GM23338 (cell line): ENCODE results near the gene MAP4K4. TPM values are rescaled to one million over a fixed set of nuclear protein-coding genes. Genes with fewer than 3 reads are reported as not detected.

Source experiments
- ATAC-seq: fragments of 200-7000 bp; cut with Tn5 transposase; 3 replicates; pipeline ENCODE4 v1.9.1; 2020
- DNase-seq: peaks from one replicate; pipeline ENCODE4 v3.0.0-alpha.2; 2015; ENCODE audit warnings: low spot score
- H2AFZ ChIP-seq: fragments of 200-600 bp; sonication (generic); 2 replicates; pipeline ENCODE4 v1.8.0; 2016; ENCODE audit warnings: antibody characterized with exemption, mild to moderate bottlenecking, moderate library complexity
- H3F3A ChIP-seq: fragments of 200-600 bp; sonication (generic); replicated peaks from 2 replicates; pipeline ENCODE4 v1.8.0; 2017; ENCODE audit warnings: antibody characterized with exemption, mixed run types, low read depth
- H3K27ac ChIP-seq: fragments of 200-600 bp; sonication (generic); 2 replicates; pipeline ENCODE4 v1.6.1; 2016; ENCODE audit warnings: low read depth
- H3K27me3 ChIP-seq: fragments of 200-600 bp; sonication (generic); 2 replicates; pipeline ENCODE4 v1.8.0; 2016; ENCODE audit warnings: mild to moderate bottlenecking, mixed run types, moderate library complexity; ENCODE audit not compliant: insufficient read depth
- H3K36me3 ChIP-seq: fragments of 200-600 bp; sonication (generic); 2 replicates; pipeline ENCODE4 v1.8.0; 2016; ENCODE audit warnings: mild to moderate bottlenecking; ENCODE audit not compliant: insufficient read depth
- H3K4me1 ChIP-seq: fragments of 200-600 bp; sonication (generic); 2 replicates; pipeline ENCODE4 v1.8.0; 2016; ENCODE audit warnings: mild to moderate bottlenecking, moderate library complexity; ENCODE audit not compliant: insufficient read depth
- H3K4me2 ChIP-seq: fragments of 200-600 bp; sonication (generic); 2 replicates; pipeline ENCODE4 v1.7.1; 2017; ENCODE audit warnings: mixed run types
- H3K4me3 ChIP-seq: fragments of 200-600 bp; sonication (generic); 2 replicates; pipeline ENCODE4 v1.6.1; 2016; ENCODE audit warnings: mixed run types
- H3K79me2 ChIP-seq: fragments of 200-600 bp; sonication (generic); replicated peaks from 2 replicates; pipeline ENCODE4 v1.8.0; 2017; ENCODE audit warnings: mild to moderate bottlenecking; ENCODE audit not compliant: insufficient read depth
- H3K9me2 ChIP-seq: fragments of 200-600 bp; sonication (generic); 2 replicates; pipeline ENCODE4 v1.8.0; 2017; ENCODE audit not compliant: insufficient read depth
- H4K20me1 ChIP-seq: fragments of 200-600 bp; sonication (generic); replicated peaks from 2 replicates; pipeline ENCODE4 v1.8.0; 2017; ENCODE audit warnings: mild to moderate bottlenecking; ENCODE audit not compliant: insufficient read depth
- H3K27ac Mint-ChIP-seq: 2 replicates; pipeline ENCODE4 v1.8.0; 2020; ENCODE audit warnings: inconsistent platforms, mild to moderate bottlenecking, moderate library complexity, mixed read lengths
- H3K27me3 Mint-ChIP-seq: 3 replicates; pipeline ENCODE4 v1.8.0; 2022; ENCODE audit warnings: low read depth, mild to moderate bottlenecking, moderate library complexity, mixed read lengths, inconsistent platforms; ENCODE audit not compliant: insufficient read depth, poor library complexity
- H3K36me3 Mint-ChIP-seq: 3 replicates; pipeline ENCODE4 v1.8.0; 2021; ENCODE audit warnings: low read depth, mild to moderate bottlenecking, inconsistent platforms, moderate library complexity, mixed read lengths
- H3K4me1 Mint-ChIP-seq: 3 replicates; pipeline ENCODE4 v1.8.0; 2020; ENCODE audit warnings: mild to moderate bottlenecking, inconsistent platforms, mixed read lengths
- H3K4me3 Mint-ChIP-seq: 3 replicates; pipeline ENCODE4 v1.8.0; 2021; ENCODE audit warnings: moderate library complexity, mild to moderate bottlenecking, inconsistent platforms, mixed read lengths
- H3K9me3 Mint-ChIP-seq: 3 replicates; pipeline ENCODE4 v1.8.0; 2020; ENCODE audit warnings: moderate library complexity, mild to moderate bottlenecking, inconsistent platforms, mixed read lengths
- CREB1 ChIP-seq: fragments of 250-450 bp; sonication (Bioruptor Pico); IDR thresholded peaks from 2 replicates; pipeline ENCODE4 v1.5.0; 2020; ENCODE audit warnings: low read depth, mild to moderate bottlenecking, moderate library complexity
- CTCF ChIP-seq, 2 experiments: fragments of 200-600 bp in 1 of 2; sonication (generic) in 1 of 2; conservative IDR thresholded peaks; 2 replicates each; pipeline versions ENCODE4 v1.5.1 to v1.6.1; 2016 to 2017; ENCODE audit warnings: antibody characterized with exemption in 2 of 2, low read depth in 2 of 2, mild to moderate bottlenecking in 2 of 2, moderate library complexity in 1 of 2
- ETS1 ChIP-seq: IDR thresholded peaks from 2 replicates; pipeline ENCODE4 v1.6.1; 2016; ENCODE audit warnings: antibody characterized with exemption
- EZH2 ChIP-seq: fragments of 200-600 bp; sonication (generic); IDR thresholded peaks from one replicate; pipeline ENCODE4 v1.8.0; 2017; ENCODE audit warnings: antibody characterized with exemption, mild to moderate bottlenecking, low read depth; ENCODE audit not compliant: unreplicated experiment
- EZH2phosphoT487 ChIP-seq: fragments of 200-600 bp; sonication (generic); IDR thresholded peaks from one replicate; pipeline ENCODE4 v1.8.1; 2018; ENCODE audit warnings: antibody characterized with exemption; ENCODE audit not compliant: unreplicated experiment
- JUNB ChIP-seq: IDR thresholded peaks from one replicate; pipeline ENCODE4 v1.6.1; 2016; ENCODE audit warnings: antibody characterized with exemption; ENCODE audit not compliant: unreplicated experiment
- NANOG ChIP-seq: IDR thresholded peaks from 2 replicates; pipeline ENCODE4 v1.6.1; 2016; ENCODE audit warnings: antibody characterized with exemption, borderline replicate concordance
- POLR2AphosphoS5 ChIP-seq: IDR thresholded peaks from 2 replicates; pipeline ENCODE4 v1.6.1; 2016; ENCODE audit warnings: antibody characterized with exemption, low read depth
- REST ChIP-seq: IDR thresholded peaks from one replicate; pipeline ENCODE4 v1.6.1; 2018; ENCODE audit warnings: antibody characterized with exemption; ENCODE audit not compliant: unreplicated experiment
- STAT1 ChIP-seq: IDR thresholded peaks from one replicate; pipeline ENCODE4 v1.6.1; 2016; ENCODE audit warnings: antibody characterized with exemption; ENCODE audit not compliant: unreplicated experiment
- ZNF114 ChIP-seq: fragments of 250-450 bp; sonication (Bioruptor Pico); IDR thresholded peaks from 2 replicates; pipeline ENCODE4 v1.5.0; 2020; ENCODE audit warnings: mild to moderate bottlenecking, moderate library complexity
- ZNF331 ChIP-seq: fragments of 250-450 bp; sonication (Bioruptor Pico); IDR thresholded peaks from 2 replicates; pipeline ENCODE4 v1.5.0; 2020; ENCODE audit warnings: low read depth, mild to moderate bottlenecking, moderate library complexity
- ZNF462 ChIP-seq: fragments of 250-450 bp; sonication (Bioruptor Pico); IDR thresholded peaks from 2 replicates; pipeline ENCODE4 v1.5.0; 2020; ENCODE audit warnings: mild to moderate bottlenecking, moderate library complexity
- polyA plus RNA-seq: library from polyadenylated mRNA; unstranded; fragments of >200 nt; fragmentation: Nextera tagmentation; extraction: Ambion mirVana; gene quantifications from 2 replicates; pipeline ENCODE4 v1.2.1, GENCODE V29; 2016
- total RNA-seq: library from RNA; depleted of rRNA; stranded (reverse); fragments of >200 nt; shearing (Covaris generic); gene quantifications from 2 replicates; pipeline ENCODE4 v1.2.3, GENCODE V29; 2014

The MAP4K4 gene
- total and polyA plus RNA-seq, 2 experiments from 2014 or later = 34.6 to 99.2 TPM

- Mint-ChIP-seq H3K4me1 (peaks cover 29% of the 10 kb centered on the region), H3K27me3 (peaks cover 2% of the 10 kb centered on the region), H3K36me3 (peaks cover 19% of the 10 kb centered on the region), H3K9me3 (no peaks in the 10 kb centered on the region; the same call in 1 of the 3 replicates), H3K27ac (no peak overlapping the region), H3K4me3 (peak overlapping the region; percentile 65; the same call in 1 of the 3 replicates)
- Histone ChIP-seq H2AFZ (0 out of 2 replicates have a peak overlapping the region, but pooled peaks have one; percentile 29), H3K27me3 (peaks cover 9% of the 10 kb centered on the region; the same call in 1 of the 2 replicates), H3F3A (peaks cover 8% of the 10 kb centered on the region; the same call in 1 of the 2 replicates), H4K20me1 (peaks cover 7% of the 10 kb centered on the region), H3K4me3 (peak overlapping the region; percentile 97), H3K4me1 (peaks cover 36% of the 10 kb centered on the region), H3K9me2 (no peaks in the 10 kb centered on the region), H3K27ac (no peak overlapping the region), H3K79me2 (peaks cover 50% of the 10 kb centered on the region), H3K36me3 (no peaks in the 10 kb centered on the region), H3K4me2 (peak overlapping the region; percentile 81)
- no peak for TF ChIP-seq EZH2phosphoT487
- no peak for TF ChIP-seq POLR2AphosphoS5
- TF ChIP-seq STAT1 = no peak
- TF ChIP-seq ZNF462 (CRISPR knock-in tag) = no peak
- TF ChIP-seq CREB1 (CRISPR knock-in tag) = no peak
- TF ChIP-seq ZNF114 (CRISPR knock-in tag) = no peak
- no peak for TF ChIP-seq JUNB
- TF ChIP-seq EZH2 = no peak
- TF ChIP-seq ZNF331 (CRISPR knock-in tag) = no peak
- TF ChIP-seq NANOG = no peak
- TF ChIP-seq REST = no peak
- no peak for TF ChIP-seq ETS1
- TF ChIP-seq CTCF (conservative IDR thresholded peaks at IDR 0.05; ENCODE audit: low read depth in 2 of 2) = no peak
- 0 out of 3 replicates have a peak, but pooled peaks have one; percentile 2 for ATAC-seq
- peak; percentile 32 for DNase-seq
Measured at GRCh38 chr2:101698014-101698843, 722 bp downstream of the MAP4K4 start.
